ENCODE data around the gene LGALS7B.

LGALS7B gene

DNA sequence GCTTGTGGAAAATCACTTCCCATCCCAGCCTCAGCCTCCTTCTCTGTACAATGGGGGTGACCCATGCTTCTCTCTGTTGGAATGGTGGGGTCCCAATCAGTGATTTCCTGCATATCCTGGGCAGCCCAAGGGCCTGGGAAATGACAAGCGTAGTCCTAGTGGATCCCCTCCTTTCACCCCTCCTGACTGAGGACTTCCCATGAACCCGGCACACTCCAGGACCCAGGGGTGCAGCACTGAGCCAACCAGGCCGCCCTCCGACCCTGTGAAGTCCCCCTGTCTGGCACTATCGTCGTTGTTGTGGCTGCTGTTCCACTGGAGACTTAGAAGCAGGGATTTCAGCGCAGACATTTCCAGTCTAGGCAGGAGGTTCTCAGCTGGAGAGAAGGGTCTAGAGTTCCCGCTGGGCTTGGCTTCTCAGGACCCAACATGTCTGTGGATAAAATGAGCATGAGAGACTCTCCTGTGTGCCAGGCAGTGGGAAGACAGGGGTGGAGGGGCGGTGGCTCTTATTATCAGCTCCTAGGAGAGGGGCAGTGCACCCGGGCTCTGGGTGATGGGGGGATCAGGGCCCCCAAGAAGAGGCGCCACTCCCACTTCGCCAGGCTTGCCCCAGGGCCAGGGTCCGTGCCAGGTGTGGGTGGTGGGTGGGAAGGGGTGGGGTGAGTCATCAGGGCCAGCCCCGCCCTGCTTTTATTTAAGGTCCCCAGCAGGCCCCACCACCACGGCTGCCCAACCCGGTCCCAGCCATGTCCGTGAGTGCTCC lies at the start of gene LGALS7B:
Gene LGALS7B, plus strand, starts transcription at position 723 of the 766 bp plus-strand sequence. Its CDS starts 27 bp downstream, at position 750.
- TF ChIP-seq, protein P1, sequence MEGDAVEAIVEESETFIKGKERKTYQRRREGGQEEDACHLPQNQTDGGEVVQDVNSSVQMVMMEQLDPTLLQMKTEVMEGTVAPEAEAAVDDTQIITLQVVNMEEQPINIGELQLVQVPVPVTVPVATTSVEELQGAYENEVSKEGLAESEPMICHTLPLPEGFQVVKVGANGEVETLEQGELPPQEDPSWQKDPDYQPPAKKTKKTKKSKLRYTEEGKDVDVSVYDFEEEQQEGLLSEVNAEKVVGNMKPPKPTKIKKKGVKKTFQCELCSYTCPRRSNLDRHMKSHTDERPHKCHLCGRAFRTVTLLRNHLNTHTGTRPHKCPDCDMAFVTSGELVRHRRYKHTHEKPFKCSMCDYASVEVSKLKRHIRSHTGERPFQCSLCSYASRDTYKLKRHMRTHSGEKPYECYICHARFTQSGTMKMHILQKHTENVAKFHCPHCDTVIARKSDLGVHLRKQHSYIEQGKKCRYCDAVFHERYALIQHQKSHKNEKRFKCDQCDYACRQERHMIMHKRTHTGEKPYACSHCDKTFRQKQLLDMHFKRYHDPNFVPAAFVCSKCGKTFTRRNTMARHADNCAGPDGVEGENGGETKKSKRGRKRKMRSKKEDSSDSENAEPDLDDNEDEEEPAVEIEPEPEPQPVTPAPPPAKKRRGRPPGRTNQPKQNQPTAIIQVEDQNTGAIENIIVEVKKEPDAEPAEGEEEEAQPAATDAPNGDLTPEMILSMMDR (IDR thresholded peaks at IDR 0.05; ENCODE audit: low read depth, low read length) = no peak
- no peak within 1 kb of the TSS for H3K4me3 ChIP-seq (ENCODE audit: low read depth, low read length)
- in situ Hi-C loops (cut with HindIII; ENCODE audit: low sequenced_read_pairs) = no loop called here
- no peak for DNase-seq (ENCODE audit: low read depth, low spot score)

DNA sequence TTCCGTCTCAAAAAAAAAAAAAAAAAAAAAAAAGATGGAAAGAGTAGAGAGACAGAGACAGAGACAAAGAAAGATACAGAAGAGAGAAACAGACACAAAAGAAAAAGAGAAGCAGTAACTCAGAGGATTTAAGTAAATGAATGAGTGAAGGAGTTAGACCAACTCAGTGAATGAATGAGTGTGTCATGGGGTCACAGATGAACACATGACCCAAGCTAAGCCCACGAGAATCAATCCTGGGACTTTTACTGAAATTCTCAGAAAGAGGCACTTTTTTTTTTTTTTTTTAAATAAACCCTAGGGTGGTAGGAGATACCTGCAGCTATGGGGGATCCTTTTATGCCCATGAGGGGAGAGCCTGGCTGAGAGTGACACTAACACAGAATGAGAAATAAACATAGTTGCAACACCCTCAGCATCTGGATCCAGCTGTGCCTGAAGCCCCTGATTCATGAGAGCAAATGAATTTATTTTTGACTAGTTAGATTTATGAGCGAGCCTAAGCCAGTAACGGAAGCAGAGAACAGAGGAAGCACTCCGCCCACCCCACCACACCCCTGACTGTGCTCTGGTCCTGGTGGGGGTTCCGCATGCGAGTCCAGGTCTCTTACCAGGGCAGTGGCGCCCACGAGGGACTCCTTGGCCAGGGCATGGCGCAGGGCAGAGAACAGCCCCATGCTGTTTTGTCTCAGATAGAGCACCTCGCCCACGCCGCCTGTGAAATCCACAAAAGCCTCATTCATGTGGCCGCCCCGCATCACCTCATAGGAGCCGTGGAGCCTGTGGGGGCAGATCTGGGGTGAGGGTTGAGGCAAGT lies 49.4 kb upstream of the LGALS7B start:
- in situ Hi-C loops (cut with HindIII; ENCODE audit: low sequenced_read_pairs) = no loop called here
- no peak overlapping the region for H3K4me3 ChIP-seq (ENCODE audit: low read depth, low read length)
- TF ChIP-seq, protein P1 (IDR thresholded peaks at IDR 0.05; ENCODE audit: low read depth, low read length) = no peak
- no peak for DNase-seq (ENCODE audit: low read depth, low spot score)

DNA sequence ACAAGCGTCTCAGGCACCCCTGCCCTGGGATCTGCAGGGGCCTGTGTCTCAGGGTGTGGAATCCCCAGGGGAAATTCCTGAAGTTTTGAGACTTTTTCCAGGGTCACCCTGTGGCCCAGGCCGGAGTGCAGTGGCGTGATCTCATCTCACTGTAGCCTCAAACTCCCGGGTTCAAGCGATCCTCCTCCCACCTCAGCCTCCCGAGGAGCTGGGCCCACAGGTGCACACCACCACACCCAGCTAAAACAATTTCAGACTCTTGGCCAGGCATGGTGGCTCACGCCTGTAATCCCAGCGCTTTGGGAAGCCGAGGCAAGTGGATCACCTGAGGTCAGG lies 48.8 kb upstream of the LGALS7B start:
- in situ Hi-C loops (cut with HindIII; ENCODE audit: low sequenced_read_pairs) = no loop called here

DNA sequence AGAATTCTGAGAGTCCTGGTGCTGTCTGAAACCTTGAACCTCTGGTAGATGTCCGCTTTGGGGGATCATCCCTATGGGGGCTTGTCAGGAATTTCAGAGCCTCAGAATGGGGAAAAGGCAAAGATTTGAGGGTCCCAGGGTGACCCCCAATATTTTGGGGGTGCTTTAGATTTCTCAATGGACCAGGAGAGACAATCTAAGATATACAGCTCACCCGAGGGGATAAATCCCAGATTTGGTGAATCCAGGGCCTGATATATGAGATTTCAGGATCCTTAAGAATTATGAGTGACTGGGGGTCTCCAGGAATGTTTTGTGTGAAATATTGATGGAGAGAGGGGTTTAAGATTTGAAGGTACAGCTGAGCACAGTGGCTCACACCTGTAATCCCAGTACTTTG lies 48.1 kb upstream of the LGALS7B start:
- in situ Hi-C loops (cut with HindIII; ENCODE audit: low sequenced_read_pairs) = no loop called here
- DNase-seq (ENCODE audit: low read depth, low spot score) = no peak

More for the DNA sequence above, 48.8 kb upstream of the LGALS7B start:
- no peak overlapping the region for H3K4me3 ChIP-seq (ENCODE audit: low read depth, low read length)
- TF ChIP-seq, protein P1 (IDR thresholded peaks at IDR 0.05; ENCODE audit: low read depth, low read length) = no peak
- DNase-seq (ENCODE audit: low read depth, low spot score) = no peak

DNA sequence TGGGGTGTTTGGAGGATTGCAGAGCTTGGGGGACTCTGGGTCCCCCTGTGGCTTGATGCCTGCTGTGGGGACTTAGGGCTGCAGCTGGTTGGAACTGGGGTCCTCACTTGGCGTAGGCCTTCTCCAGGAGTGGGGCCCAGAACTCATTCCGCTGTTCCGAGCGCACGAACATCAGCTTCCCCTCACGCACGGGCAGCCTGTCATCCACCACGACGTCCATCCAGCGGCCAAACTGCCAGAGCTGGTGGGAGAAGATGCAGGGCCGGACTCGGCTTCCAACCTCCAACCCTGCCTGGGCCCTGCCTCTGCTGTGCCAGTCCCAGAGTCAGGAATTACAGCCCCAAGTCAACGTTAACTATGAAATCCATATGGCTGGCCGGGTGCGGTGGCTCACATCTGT lies 47.3 kb upstream of the LGALS7B start:
- no peak for DNase-seq (ENCODE audit: low read depth, low spot score)
- no peak overlapping the region for H3K4me3 ChIP-seq (ENCODE audit: low read depth, low read length)
- in situ Hi-C loops (cut with HindIII; ENCODE audit: low sequenced_read_pairs) = no loop called here
- TF ChIP-seq, protein P1 (IDR thresholded peaks at IDR 0.05; ENCODE audit: low read depth, low read length) = no peak

More for the DNA sequence above, 48.1 kb upstream of the LGALS7B start:
- no peak overlapping the region for H3K4me3 ChIP-seq (ENCODE audit: low read depth, low read length)
- TF ChIP-seq, protein P1 (IDR thresholded peaks at IDR 0.05; ENCODE audit: low read depth, low read length) = no peak

DNA sequence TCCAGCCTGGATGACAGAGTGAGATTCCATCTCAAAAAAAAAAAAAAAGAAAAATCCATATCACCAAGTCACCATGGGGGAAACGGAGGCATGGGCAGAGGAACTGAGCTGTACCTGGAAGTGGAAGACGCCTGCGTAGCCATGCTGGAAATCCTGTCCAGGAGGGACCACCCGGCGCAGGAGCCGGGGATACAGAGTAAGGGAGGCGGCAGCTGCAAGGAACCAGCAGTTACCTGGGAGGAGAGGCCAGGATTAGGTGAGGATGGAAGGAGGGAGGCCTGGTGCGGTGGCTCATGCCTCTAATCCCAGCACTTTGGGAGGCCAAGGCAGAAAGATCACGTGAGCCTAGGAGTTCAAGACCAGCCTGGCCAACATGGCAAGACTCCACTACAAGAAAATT lies 46.7 kb upstream of the LGALS7B start:
- no peak overlapping the region for H3K4me3 ChIP-seq (ENCODE audit: low read depth, low read length)
- in situ Hi-C loops (cut with HindIII; ENCODE audit: low sequenced_read_pairs) = no loop called here
- DNase-seq (ENCODE audit: low read depth, low spot score) = no peak
- TF ChIP-seq, protein P1 (IDR thresholded peaks at IDR 0.05; ENCODE audit: low read depth, low read length) = no peak
